NCI-H1105 treated with DMSO at 0.1 percent for 48 hours (cell line): ENCODE results near the gene COL18A1.

Experiments used
- DNase-seq: peaks from one replicate; lab custom pipeline; 2025; lab: John Stamatoyannopoulos, UW

Gene COL18A1

DNA sequence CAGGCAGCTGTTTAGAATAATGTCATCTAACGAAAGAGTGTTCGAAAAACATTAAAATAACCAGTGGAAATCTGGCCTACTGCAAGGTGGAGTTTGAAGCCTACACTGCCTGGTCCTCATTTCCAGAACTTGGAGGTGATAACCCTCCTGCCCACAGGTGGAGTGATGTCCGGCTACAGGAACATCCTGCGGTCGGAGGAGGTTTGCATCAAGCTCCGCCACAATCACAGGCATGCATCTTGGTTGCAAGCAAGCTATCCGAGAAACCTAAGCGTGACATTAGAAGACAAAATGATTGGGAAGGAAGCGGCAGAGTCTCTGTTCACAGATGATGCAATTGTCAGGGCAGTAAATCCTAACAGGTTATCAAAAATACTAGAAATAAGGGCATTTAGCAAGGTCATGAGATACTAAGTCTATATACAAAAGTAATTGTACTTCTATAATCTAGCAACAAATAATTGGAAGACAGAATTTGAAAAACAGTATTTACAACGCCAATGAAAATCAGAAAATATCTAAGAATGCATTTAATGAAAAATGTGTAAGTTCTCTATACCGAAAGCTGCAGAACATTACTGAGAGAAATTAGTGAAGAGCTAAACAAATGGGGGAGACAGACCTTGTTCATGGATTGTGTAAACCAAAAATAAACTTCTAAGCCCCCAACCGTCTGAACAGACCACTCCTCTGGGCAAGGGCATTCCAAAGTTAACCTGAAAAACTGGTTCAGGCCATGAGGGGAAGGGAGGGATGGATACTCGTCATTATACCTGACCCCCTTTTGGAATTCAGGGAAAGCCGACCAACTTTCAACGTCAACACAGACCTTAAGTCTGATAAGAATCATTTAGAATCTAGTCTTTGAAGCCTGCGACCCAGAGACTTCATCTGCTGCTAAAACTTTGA, 141.9 kb downstream of the COL18A1 start:
- no peak for DNase-seq

DNA sequence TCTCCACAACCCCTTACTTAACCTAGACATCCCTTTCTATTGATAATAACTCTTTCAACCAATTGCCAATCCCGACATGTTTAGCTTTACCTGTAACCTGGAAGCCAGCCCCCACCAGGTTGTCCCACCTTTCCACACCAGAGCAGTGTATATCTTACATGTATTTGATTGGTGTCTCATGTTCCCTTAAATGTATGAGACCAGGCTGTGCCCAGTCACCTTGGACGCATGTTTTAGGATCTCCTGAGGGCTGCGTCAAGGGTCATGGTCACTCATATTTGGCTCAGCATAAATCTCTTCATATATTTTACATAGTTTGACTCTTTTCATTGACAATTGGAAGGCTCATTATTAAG, 142.6 kb downstream of the COL18A1 start:
- no peak for DNase-seq

DNA sequence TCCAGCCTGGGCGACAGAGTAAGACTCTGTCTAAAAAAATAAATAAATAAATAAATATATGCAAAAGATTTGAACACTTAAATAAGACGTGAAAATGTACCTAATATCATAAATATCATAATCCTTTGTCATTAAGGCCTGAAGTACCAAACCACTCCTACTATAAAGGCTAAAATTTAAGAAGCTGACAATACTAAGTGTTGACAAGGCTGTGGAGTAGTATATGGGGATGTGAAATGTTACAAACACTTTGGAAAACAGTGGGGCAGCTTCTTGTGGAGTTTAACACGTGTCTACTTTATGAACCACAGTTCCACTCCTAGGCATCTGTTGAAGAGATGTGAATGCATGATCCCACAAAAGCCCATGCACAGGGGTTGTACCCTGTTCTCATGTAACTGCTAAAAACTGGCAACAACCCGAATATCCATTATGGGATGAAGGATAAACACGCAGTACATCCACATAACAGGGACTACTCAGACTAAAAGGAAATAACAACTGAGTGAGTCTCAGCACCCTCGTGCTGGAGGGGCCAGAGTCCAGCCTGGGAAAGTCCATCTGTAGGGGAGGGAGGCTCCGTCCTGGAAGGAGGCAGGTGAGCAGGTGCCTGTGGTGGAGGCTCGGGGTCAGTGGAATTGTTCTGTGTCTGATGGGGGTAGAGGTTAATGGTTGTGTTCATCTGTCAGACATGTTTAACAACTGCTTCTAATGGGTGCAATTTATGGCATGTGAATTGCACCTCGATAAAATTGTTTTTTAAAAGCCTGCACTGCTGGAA, 143.9 kb downstream of the COL18A1 start:
- no peak for DNase-seq

DNA sequence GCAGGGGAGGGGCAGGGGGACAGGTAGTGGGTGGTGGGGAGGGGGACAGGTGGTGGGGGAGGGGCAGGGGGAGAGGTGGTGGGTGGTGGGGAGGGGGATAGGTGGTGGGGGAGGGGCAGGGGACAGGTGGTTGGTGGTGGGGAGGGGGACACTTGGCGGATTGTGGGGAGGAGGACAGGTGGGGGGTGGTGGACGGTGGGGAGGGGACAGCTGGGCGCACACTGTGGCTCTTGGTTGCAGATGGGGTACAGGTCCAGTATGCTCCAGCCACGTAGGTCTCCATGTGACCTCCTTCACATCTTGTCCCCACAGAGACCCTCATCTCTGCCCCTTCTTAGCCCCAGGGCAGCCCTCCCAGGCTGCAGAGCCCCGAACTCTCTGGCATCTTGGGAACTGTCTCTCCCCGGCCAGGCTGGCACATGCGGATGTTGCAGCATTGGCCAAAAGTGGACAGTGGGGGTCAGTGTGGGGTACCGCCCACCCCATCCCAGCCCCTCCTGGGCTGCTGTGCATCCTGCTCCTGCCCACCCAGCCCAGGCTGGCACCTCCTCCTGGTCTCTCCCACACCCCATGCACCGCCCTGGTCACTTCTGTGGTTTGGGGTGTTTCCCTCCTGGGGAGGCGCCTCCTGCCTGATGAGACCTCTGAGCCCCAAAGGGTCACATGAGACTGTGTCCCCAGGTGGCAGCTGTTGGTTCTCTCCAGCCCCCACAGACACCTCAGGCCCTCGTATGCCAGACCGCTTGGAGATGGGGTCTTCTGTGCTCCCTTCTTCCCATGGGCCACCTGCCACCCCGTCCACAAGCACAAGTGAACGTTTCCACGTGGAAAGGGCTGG, 144.9 kb downstream of the COL18A1 start:
- DNase-seq, result no peak

DNA sequence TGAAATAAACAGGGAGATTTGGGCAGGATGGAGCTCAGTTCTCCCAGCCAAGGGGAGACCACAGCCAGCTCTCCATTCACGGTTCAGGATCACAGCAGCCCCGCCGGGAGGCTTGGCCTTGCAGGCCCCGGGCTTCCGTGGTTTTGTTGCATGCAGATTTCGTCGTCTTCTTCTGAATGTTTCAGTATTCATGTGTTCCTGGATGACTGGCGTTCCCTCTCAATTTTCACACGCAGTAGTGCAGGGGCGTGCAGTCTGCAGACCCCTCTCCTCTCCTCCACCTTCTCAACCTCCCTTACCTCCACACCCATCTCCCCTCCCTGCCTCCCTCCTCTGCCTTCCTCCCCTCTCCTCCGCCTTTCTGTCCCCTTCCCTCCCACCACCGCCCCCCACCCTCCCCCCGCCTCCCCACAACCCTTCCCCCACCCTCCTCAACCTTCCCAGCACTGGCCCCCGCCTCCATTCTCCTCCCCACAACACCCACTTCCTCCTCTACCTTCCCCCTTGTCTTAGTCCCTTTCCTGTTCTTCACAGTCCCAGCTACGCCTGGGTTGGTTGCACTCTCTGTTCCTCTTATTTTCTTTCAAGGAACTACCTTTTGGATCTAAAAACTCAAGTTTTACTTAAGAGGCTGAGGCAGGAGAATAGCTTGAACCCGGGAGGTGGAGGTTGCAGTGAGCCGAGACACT, 145.7 kb downstream of the COL18A1 start:
- DNase-seq, result no peak

DNA sequence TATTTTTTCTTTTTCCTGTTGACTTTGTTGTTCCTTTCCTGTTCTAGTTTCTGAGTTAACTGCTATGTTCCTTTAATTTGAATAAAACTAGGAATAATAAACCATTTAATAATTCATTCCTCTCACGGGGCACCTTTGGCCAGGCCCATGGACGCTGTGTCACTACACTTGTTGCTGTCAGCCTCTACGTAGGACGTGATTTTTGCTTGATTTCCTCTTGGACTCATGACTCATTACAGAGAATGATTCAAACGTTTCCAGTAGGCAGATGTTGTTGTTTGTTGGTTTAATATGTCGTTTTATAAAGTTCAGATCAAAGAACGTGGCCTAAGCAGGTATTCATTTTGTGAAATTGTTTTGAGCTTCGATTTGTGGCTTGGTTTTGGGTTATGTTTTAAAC, 146.4 kb downstream of the COL18A1 start:
- DNase-seq, result no peak

DNA sequence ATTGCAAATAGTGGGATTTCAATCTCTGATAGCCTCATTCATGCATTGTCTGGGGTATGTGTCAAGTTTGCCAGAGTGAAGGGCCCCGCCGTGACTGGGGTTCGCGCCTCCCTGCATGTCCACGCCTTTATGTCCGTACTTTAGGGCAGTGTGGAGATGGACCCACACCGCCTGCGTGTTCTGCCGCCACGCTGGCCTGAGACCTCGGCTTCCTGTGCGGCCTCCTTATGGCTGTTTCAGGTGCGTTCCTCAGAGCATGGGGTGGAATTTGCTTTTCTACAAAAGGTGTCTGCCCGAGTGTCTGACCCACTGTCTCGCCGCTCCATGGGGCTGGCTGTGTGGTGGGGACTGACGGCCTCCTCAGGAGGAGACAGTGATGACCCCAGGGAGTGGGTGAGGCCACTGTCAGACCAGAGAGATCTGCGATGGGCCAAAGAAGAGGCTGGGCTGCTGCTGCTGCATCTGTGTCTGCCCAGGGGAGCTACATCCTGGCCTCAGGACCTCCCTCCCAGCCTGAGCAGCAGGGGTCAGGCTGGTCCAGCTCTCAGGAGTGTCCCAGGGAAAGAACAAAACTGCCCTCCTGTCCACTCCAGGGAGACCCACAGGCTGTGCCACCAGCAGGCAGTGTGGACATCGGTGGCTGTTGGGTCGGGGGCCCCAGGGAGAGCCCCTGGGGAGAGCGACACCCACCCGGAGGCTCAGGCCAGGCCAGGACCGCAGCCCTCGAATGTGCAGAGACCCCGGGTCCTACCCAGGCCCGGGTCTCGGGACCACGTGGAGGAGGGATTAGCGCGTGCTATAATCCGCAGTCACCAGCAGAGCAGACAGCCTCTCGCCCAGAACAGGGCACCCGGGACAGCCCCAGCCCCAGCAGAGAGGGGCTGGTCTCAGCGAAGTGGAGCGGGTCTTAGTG, 147.1 kb downstream of the COL18A1 start:
- DNase-seq, result no peak

DNA sequence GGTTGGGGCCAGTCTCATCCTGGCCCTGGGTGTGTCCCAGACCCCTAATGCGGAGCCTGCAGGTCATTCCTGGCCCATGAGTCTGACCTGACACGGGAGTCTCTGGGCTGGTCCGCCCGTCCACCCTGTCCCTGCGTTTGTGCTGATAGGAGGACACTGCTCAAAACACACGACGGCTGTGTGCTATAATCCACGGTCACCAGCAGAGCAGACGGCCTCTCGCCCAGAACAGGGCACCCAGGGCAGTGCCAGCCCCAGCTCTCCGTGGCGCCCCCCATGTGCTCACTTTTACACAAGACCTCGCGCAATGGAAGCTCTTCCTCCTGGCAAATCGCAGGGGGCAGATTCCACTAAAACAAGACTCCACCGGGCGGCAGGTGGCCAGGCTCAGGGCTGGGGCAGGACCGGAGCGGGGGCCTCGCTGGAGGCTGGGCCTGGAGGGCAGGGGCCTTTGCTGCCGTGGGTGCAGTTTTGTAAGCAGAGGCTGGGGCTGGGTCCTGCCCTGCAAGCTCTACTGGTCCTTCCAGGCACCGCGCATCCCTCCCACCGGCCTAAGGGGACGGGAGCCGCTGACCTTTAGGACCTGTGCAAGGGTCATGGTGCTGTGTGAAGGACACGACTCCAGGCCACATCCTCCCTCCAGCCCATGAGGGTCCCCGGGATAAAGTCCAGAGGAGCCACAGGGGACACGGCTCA, 147.9 kb downstream of the COL18A1 start:
- no peak for DNase-seq

DNA sequence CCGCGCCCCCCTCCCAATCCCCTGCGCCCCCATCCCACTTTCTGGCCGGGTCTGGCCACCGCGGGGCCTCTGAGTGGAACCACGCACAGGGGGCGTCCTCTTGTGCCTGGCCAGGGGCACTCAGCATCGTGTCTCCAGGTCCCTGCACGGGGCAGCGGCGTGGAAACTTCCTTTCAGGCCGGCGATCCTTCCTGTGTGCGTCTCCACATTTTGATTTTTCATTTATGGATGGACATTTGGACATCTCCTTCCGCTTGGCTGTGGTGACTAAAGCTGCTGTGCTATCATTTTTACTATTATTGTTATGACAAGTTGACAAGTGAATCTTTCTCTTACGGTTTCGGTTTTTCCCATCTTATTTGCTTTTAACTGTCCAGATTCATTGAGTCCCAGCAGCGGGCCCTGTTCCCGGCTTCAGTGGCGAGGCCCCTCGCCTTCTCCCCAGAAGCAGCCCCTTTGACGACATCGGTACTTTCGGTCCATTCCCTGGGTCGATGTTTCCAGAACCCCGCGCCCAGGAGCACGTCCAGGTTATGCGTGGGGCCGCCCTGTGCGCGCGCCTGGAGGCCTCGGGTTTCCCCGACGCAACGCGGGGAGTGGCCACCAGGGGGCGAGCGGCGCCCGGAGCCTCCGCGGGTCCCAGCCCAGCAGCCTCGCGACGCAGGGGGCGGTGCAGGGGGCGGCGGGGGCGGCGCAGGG, 149.7 kb downstream of the COL18A1 start:
- peak; percentile 67 for DNase-seq

DNA sequence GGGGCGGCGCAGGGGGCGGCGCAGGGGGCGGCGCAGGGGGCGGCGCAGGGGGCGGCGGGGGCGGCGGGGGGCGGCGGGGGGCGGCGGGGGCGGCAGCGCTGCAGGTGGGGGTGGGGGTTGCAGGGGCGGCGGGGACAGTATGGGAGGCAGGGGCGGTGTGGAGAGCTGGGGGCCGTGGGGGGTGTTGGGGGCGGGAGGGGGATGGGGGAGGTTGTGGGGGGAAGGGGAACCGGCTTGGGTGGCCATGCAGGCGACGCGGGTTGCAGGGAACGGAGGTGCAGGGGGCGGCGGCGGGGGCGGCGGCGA, 150.2 kb downstream of the COL18A1 start:
- no peak for DNase-seq

DNA sequence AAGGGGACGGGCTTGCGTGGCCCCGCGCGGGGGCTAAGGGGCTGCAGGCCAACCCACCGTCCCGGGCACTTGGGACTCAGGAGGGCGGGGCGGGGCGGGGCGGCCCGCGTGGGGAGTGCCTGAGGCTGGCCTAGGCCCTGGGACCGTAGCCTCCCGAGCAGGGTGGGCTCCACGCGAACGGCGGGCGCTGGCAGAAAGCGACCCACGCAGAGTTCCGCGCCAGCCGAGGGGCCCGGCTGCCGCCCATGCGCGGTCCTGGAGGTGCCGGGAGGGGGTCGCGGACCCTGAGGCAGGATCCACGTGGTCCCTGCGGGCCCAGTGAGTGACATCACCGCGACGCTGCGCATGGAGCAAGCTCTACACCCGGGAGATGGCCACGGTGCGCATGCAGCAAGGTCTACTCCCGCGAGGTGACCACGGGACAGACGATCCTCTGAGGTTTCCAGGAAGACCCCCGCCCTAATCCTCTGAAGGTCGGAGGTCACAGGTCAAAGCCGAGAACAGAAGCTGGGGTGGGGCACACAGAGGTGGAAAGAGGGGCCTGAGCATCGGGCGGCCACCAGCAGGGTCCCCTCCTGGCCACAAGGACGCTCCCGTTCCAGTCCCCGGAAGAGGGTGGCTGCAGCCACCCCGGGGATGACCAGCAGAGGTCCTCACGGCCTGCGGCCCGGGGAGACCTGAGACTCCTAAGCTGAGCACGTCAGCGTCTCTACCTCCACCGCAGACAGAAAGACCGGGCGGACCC, 150.8 kb downstream of the COL18A1 start:
- DNase-seq, result peak; percentile 52

DNA sequence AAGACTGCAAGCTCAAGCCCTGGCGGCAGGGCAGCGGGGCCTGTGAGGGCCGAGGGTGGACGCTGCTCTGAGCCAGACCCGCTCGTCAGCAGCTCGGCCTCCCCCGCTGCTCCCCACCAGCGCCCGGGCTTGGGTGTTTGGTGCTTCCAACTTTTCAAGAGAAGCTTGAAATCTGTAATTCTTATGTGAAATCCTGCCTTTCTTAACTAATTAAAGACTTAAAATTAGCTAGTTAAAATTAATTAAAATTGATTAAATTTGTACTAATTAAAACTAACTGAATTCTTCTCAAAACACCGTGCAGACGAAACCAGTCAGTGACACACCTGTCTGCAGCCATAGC, 151.3 kb downstream of the COL18A1 start:
- DNase-seq, result no peak

DNA sequence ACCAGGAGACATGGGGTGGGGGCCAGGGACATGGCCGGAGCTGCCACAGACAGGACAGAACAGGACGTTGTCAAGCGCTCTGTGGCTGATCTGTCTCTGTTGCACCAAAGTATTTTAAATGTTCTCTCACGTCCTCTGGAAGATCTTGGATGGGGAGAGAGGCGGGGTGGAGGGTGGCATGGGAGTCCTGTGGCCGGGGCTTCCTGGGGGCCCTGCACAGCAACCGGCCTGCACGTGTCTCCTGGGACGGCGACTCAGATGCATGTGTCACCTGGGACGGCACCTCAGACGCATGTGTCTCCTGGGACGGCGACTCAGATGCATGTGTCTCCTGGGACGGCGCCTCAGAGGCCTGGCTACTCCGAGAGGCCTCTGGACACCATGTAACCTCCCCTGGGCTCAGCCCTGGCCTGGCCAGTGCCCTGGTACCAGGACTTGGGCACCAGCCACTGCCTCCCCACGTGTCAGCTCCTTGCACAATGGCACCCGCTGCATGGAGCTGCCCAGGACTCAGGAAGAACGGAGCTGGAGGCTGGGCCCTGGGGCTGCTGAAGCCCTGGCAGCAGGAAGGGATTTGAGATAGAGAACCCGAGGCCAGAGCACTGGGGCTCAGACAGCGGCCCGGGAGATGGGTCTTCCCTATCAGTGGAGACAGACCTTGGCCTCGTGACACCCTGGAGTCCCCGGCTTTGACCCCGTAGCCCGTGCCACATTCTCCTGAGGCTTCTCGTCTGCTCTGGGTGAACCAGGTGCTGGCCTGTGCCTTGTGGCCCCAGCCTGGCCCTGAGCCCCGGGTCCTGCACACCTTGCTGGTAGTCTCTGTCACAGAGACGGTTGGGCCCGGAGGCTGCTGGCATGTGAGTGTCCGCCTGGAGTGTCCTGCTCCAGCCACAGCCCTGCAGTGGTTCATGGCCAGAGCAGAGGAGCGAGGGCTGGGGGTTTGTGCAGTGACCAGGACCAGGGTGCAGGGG, 152.0 kb downstream of the COL18A1 start:
- DNase-seq, result no peak

DNA sequence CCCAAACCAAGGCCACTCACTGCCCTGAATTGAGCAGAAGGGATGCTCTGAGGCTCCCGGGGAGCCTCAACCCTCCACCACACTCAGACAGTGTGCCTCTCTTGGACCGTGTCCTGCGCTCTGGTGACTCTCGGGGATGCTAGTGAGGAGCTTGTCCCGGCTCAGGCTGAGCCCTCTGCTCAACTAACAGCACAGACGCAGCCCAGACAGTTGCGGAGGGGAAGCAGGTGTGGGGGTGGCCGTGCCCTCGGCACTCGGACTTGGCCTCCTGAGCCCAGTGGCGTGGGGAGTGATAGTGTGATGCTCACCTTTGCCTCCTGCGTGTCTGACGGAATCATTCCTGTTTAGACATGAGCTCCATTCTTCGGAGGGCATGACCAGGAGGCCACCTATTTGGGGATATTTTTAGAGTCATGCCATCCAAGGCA, 152.7 kb downstream of the COL18A1 start:
- no peak for DNase-seq

DNA sequence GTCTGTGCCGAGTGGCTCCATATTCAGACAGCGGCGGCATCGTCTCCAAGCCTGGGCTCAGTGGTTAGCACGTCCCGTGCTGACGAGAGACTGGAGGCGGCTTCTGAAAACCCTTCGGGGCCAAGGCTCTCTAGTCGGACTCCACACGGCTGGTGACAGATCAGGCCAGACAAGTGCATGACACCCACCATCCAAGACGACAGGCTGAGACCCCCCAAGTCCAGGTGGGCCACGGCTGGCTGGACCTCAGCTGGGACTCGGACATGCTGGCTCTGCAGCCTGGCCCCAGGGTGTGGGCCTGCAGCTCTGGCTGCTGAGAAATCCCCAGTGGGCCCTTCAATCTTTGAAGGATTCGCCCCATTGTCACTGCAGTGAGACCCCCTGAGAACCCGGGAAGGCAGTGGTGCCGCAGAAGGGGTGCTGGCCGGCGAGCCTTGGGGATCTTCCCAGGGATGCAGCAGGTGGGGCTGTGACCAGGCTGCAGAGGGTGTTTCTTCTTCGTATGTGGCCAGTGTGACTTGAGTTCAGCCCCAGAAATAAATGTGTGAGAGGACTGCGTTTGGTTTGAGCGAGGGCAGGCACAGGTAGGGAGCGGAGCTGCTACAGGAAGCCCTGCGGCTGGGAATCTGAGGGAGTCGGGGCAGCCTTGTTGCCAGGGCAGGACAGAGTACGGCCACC, 153.2 kb downstream of the COL18A1 start:
- no peak for DNase-seq

DNA sequence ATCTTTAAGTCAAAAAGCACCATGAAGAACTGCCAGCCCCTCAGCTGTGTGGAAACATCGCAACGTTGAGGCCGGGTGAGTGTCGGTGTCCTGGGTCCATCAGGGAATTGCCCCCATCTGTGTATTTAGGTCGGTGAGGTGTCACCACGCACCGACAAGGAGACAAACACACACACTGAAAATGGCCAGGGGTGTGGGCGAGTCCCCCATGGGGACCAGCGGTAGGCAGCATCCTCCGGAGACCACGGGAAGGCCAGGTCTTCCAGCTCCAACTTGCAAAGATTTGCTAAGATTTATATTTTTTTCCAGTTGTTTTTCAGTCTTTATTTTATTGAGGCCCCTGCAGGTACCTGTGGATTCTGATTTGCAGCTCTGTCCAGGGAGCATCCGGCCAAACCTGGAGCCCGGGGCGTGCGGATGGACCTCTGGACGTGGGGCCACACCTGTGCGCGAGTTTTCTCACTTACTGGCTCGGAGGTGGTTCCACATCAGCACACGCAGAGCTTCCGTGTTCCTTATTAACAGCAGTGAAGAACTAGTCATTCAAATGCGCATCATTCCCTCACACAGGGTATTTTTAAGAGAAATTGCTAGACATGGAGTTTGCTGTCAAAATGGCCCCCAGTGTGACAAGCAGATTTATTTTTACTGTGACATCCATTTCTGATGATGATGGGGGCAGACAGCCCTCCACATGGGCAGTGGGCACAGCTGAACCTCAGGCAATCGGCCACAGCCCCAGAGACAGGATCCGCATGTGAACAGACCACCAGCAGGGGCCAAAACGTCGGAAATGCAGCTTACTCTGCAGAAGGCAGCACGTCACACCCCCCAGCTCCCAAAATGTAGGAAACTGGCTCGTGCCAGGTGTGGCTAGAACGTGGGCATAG, 154.5 kb downstream of the COL18A1 start:
- no peak for DNase-seq
